Activated CD8-positive, alpha-beta memory T cell treated with anti-CD3 and anti-CD28 coated beads for 1 hour (primary cell): Measurements from ENCODE around the gene IL1F10.

Experiments used
- DNase-seq, 2 donors: peaks; one replicate each; pipeline ENCODE4 v3.0.0-alpha.2; 2020; ENCODE audit warnings: low read depth in 1 of 2; ENCODE audit errors: extremely low read depth in 1 of 2

IL1F10 gene

DNA sequence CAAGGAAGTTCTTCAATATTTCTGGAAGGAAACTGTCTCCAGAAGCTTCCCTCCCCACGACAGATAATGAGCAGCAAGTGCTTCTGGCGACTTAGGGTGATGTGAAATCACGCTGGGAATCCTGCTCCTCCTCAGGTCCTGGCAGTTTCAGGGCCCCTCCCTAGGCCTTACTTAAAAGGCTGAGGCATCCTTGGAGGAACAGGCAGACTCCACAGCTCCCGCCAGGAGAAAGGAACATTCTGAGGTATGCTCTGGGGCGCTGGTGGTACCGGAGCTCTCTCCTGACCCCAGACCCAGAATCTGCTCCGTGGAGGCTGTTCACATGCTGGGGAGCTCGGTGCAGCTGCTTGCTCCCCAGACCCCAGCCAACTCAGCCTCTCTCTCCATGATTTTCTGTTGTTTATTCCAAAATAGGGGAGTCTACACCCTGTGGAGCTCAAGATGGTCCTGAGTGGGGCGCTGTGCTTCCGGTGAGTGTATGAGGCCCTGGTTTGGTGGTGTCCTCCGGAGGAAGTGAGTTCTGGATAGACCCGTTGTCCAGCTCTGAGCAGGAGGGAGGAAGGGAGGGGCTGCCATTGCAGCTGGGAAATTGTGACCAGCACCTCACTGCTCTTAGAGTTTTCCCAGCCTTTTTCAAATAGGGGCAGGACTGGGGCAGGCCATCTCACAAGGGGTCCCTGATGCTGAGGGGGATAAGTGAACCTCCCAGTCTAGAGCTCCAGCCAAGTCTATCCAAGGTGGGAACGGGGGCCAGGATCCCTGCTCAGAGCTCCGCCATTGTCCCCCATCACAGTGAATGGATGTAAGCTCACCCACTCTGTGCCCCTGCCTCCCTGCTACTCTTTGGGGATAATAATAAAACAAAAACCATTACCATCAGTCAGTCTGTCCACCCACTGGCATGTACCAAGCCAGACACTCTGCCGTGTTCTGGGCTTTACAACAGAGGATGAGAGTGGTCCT lies 8.5 kb upstream of the IL1F10 start, which contains the start of gene IL36RN:
Gene IL36RN, plus strand, starts transcription at position 201 of the 963 bp plus-strand sequence. Its CDS starts 241 bp downstream, at position 442.
- no peak for DNase-seq

DNA sequence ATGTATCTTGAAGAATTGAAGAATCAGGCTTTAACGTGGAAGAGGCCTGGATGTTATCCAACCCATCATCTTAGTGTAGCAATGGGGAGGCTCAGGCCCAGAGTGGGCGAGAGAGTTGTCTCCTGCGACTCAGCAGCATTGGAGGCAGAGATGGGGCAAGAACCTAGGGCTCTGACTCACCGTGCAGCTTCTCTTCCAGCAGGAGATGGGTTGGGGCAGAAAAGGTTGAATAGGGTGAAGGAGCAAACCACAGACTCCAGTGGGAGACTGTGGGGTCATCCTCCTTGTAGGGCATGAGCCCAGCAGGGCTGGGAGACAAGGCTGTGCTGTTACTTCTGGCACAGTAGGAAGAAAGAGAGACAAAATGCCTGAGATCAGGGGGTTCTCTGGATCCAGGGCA lies 7.4 kb upstream of the IL1F10 start:
- no peak for DNase-seq

DNA sequence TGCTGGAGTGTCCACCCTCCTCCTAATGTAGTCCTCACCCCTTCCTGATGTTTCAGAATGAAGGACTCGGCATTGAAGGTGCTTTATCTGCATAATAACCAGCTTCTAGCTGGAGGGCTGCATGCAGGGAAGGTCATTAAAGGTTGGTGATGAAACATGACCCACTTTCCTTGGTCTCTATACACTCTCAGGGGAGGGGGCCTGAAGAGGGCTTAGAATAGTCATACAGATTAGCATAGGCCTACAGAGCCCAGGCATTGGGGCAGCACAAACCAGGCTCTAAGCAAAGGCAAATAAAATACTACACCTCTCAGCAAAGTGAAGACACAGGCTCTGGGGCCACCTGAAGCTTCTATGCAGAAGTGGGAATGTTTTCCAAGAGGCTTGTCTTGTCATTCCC lies 7.0 kb upstream of the IL1F10 start:
- DNase-seq, result no peak

DNA sequence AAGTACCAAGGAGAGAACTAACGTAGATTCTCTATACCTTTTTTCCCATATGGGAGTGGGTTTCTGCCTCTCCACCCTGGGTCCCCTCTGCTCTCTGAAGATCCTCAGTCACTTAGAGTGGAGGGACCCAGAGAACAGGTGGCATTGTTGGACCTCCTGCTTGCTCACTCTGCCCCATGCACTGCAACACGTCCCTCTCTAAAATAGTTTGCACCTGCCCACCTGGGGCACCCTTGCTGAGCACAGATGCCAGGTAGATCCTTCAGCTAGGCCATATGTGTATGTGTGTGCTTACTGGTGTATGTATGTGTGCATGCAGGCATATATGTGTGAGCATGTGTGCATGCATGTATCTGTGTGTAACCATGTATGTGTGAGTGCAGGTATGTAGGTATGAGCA lies 6.5 kb upstream of the IL1F10 start:
- no peak for DNase-seq

DNA sequence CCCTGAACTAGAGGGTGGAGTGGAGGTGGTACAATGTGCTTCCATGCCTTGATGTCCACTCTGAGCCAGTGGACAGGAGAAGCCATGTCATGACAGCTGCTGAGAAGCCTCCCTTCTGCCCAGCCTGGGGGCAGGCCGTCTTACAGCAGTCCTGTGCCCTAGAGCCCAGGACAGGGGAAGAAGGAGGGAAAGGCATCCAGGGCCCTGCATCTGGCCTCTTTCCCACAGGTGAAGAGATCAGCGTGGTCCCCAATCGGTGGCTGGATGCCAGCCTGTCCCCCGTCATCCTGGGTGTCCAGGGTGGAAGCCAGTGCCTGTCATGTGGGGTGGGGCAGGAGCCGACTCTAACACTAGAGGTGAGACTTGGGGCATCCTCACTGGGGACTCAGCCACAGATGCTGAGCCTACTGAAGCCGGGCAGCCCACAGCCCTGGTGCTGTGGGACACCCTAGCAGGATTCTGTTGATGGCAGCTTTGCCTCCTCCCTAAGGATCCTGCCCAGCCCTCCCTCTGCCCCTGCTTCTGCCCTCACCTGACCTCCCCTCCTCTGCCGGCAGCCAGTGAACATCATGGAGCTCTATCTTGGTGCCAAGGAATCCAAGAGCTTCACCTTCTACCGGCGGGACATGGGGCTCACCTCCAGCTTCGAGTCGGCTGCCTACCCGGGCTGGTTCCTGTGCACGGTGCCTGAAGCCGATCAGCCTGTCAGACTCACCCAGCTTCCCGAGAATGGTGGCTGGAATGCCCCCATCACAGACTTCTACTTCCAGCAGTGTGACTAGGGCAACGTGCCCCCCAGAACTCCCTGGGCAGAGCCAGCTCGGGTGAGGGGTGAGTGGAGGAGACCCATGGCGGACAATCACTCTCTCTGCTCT lies 5.6 kb upstream of the IL1F10 start:
- DNase-seq, result no peak

DNA sequence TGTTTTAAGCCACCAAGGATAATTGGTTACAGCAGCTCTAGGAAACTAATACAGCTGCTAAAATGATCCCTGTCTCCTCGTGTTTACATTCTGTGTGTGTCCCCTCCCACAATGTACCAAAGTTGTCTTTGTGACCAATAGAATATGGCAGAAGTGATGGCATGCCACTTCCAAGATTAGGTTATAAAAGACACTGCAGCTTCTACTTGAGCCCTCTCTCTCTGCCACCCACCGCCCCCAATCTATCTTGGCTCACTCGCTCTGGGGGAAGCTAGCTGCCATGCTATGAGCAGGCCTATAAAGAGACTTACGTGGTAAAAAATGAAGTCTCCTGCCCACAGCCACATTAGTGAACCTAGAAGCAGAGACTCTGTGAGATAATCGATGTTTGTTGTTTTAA lies 3.5 kb upstream of the IL1F10 start:
- DNase-seq, result no peak

DNA sequence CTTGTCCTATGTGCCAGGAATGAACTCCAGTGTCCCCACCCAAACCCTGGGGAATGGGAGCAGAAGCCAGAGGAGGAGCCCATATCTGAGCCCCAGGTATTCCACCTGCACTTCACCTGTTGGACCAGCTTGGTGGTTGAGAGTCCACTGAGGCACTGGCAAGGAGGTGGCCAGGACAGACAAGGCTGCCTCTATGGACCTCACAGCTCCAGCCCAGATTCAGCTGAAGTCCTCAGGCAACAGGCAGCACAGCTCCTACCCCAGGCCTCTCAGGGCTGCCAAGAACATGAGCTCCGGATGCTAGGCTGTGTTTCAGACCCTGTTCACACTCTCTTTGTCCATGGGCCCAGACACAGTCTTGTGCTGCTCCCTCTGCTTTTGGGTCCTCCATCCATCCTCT lies 2.9 kb upstream of the IL1F10 start:
- DNase-seq, result no peak

DNA sequence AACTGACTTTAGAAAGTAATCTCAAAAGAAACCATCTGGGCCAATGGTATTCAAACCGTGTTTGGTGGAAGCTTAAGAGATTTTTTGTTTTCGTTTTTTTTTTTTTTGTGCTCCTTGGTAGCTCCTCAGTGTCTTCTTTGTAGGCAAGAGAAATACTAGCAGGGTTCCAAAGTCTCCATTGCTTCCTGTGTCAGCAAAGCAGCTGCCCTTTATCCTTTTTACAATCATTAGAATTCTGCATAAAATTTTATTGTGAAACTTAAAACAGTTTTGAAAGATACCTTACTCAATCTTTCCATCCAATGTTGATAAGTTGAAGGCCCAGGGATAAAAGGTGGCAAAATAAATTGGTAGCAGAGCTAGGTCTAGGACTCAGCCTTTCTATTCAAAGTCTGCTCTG lies 479 bp downstream of the IL1F10 start:
- no peak for DNase-seq

DNA sequence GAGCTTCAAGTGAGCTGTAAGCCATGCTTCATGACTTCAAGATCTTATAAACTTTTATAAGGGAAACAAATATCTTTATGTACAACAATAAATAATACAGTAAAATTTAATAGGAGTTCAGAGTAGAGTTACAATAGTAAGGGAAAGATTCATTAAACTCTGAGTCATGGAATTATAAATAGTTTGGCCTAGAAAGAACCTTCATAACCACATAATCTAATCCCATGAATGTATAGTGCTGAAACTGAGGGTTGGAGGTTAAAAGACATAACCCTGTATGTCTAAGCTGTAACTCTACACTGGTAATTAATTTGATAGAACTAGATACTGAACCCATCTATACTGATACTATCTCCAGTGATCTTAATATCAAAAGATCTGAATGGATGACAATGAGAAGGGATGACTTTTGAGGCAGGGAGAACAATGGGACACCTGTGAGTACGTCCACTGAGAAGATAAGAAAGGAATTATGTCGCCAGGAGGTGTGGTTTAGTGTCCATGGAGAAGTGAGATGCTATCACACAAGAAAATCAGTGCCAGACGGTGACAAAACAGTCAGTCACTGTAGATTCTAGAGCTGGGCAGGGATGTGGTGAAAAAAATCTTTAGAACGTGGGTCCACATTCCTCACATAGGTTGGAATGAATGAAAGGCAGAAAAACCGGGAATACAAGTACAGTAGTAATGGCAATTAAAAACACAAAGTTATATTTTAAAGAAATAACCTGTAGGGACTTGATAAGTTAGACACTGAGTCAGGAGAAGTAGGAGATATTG lies 1.1 kb downstream of the IL1F10 start:
- DNase-seq, result no peak

DNA sequence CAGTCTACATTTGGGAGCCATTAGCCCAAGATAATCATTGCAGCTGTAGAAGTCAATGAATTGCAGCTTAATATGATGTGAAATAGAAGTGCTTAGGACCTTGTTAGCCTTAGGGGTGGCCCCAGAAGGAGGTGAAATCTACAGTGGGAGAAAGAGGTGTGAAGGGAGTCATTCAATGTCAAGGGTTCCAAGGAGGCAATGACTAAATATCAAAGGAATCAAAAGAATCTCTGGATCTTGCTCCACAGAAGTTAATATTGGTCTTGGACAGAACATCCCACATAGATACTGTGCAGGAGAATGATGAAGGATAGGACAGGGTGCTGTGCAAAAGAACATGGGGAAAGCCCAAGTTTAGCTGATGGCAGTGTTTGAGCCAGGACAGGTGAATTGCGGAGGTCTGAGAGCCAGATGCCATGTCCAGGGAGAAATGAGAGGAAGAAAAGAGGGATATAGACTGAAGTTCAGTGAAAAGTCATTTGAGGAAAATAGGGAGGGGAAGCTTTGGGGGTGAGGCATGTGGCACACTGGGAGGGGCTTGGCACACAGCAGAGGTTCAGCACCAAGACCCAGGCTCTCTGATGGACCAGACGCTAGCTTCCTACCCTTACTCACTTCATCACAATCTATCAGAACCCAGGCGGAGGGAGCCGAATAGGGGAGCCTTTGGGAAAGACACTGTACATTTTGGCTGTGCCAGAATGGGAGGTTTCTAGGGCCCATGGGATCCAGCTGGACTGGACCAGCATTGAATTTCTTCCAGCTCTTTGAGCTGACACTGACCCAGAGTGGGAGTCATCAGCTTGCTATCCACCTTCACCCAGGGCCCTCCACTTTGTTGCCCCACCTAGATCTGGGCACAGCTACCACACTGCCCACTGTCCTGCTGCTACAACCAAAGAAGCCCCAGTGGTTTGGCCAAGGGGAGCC lies 2.2 kb downstream of the IL1F10 start:
- no peak for DNase-seq

DNA sequence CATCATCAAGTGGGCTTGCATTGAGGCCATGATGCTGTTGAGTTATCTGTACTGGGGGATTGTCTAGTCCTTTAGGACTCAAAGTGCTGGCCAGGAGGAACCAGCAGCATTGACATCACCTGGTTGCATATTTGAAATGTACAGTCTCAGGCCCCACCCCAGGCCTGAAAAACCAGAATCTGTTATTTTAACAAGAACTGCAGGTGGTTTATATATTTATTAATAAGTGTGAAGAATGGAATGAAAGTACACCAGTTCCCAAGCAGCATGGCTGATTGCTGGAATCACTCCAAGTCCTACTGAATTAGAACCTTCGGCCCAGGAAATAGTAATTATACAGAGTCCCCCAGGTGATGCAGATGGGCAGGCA lies 2.8 kb downstream of the IL1F10 start:
- no peak for DNase-seq

DNA sequence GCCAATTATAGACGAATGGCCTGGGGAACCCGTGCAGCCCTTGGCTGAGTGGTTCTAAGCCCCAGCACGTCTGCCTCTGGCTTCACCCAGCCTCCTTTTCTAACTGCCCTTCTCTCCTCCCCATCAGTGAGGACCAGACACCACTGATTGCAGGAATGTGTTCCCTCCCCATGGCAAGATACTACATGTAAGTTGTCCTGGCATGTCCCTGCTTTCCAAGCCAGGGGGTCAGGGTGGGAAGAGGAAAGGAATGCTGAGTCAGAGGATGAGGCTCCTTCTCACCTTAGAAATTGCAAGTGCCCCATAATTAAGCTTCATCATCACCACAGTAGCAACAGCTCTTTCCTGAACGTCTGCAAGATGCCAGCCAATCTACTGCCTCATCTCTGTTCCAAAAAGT lies 4.8 kb downstream of the IL1F10 start:
- DNase-seq, result no peak

DNA sequence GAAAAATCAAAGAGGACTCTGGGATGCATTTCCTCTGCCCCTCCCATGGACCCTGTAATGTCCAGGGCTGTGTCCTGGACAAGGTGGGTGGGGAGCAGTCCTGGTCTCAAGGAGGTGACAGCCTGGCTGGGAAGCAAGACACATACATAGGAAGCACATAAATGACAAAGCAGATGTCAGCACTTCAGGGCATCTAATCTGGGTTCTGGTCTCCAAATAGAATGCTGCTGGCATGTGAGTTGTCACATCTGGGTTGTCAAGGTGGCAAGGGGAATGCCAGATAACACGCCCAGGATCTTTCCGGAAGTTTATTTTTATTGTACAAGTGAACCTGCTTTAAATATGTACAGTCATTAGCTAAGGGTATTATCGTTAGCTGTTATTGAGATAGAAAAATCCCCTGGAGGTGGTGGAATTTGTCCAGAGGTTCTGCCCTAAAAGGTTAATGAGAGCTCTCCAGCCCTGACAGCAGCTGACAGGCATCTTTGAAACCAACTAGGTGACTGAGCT lies 5.6 kb downstream of the IL1F10 start:
- no peak for DNase-seq

DNA sequence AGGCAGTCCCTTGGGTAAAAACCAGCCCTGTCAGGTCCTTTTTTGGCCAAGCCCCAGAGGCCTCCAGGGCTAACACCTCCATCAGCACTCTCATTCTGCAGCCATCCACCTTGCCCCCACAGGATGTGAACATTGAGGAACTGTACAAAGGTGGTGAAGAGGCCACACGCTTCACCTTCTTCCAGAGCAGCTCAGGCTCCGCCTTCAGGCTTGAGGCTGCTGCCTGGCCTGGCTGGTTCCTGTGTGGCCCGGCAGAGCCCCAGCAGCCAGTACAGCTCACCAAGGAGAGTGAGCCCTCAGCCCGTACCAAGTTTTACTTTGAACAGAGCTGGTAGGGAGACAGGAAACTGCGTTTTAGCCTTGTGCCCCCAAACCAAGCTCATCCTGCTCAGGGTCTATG lies 7.3 kb downstream of the IL1F10 start:
- no peak for DNase-seq

DNA sequence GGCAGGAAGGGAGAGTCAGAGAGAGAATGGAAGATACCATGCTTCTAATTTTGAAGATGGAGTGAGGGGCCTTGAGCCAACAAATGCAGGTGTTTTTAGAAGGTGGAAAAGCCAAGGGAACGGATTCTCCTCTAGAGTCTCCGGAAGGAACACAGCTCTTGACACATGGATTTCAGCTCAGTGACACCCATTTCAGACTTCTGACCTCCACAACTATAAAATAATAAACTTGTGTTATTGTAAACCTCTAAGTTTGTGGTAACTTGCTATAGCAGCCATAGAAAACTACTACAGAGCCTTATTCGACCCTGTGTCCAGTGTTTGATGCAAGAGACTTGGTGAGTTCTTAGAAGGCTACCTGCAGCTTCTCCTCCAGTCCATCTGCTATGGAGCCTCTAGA lies 7.8 kb downstream of the IL1F10 start:
- no peak for DNase-seq

DNA sequence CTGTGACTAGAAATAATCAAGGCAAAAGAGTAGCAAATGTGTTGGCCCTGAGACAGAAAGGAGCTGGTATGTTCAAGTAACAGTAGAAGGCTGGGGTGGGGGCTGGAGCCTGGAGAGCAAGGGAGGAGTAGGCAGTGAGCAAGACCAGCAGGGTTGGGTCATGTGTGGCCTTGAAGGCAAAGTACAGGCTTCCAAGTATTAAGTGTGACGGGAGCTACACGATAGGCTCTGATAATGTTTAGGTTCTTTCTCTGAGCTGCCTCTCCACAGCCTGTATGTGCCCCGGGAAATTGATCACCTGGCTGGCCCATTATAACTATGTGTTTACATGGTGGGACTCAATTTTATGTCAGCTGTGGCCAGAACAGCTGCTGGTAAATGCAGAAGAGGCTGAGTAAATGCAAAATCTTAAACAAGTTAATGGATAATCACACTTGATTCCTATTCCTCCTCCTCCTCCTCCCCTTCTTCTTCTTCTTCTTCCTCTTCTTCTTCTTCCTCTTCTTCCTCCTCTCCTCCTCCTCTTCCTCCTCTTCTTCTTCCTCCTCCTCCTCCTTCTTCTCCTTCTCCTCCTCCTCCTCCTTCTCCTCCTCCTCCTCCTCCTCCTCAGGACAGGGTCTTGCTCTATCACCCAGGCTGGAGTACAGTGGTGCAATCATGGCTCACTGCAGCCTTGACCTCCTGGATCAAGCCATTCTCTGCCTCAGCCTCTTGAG lies 9.3 kb downstream of the IL1F10 start:
- DNase-seq, result no peak

DNA sequence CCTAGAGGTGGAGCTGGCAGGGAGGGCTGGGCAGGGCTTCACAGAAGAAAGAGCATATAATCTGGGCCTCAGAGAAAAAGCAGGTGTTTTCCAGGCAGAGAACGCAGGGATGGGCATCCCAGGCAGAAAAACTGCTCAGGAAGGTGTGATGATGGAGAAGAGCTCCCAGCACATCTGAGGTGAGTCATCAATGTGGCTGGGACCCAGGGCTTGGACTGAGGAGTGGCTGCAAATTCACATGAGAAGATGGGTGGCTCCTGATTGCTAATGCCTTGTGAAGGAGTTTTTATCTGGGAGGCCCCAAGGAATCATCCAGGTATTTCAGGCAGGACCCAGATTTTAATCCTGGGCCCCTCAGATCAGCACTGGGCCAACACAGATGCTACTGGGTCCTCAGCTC lies 10.2 kb downstream of the IL1F10 start:
- no peak for DNase-seq

DNA sequence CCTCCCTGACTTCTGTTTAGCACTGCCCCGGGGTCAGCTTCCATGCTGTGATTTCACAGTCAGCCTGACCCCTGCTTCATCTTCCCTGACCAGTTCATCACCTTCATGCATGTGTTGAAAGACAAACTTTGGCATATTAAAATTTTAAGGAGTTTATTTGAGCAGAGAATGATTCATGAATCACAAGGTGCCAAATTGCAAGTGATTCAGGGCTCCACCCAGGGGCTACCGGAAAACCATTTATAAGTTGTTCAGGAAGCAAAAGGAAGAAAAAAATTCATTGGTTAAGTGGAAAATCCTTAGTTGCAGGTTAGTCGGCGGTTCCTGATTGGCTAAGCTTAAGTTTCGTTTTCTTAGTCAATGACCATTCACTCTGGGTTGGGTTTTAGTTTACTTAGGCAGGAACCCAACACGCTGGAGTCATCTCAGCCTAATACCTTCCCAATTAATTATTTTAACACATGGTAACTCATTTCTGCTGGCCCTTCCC lies 10.6 kb downstream of the IL1F10 start:
- DNase-seq, result no peak

DNA sequence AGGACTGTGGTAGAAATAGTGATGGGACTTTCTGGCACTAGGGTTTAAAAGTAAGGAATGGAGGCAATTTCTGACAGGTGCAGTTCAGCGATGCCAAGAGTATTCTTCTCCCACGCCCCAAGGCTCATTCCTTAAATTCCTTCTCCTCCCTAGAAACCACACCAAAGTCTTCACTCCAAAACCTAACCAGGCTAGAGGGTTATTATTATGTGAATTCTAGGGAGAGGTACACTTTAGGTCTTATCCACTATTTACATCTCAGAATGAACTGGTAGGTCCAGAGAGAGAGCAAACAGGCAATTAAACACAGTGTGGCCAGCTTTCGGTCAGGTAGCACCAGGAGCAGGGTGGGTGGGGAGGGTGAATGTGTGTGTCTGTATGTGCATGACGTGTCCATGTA lies 11.4 kb downstream of the IL1F10 start:
- DNase-seq, result no peak
